Ecto neural progenitor cell (in vitro differentiated cells): ENCODE measurements around the gene TARS2.

Experiments
- DNase-seq: peaks from one replicate; pipeline ENCODE4 v3.0.0-alpha.2; 2018; ENCODE audit warnings: low spot score

The TARS2 gene, protein sequence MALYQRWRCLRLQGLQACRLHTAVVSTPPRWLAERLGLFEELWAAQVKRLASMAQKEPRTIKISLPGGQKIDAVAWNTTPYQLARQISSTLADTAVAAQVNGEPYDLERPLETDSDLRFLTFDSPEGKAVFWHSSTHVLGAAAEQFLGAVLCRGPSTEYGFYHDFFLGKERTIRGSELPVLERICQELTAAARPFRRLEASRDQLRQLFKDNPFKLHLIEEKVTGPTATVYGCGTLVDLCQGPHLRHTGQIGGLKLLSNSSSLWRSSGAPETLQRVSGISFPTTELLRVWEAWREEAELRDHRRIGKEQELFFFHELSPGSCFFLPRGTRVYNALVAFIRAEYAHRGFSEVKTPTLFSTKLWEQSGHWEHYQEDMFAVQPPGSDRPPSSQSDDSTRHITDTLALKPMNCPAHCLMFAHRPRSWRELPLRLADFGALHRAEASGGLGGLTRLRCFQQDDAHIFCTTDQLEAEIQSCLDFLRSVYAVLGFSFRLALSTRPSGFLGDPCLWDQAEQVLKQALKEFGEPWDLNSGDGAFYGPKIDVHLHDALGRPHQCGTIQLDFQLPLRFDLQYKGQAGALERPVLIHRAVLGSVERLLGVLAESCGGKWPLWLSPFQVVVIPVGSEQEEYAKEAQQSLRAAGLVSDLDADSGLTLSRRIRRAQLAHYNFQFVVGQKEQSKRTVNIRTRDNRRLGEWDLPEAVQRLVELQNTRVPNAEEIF

DNA sequence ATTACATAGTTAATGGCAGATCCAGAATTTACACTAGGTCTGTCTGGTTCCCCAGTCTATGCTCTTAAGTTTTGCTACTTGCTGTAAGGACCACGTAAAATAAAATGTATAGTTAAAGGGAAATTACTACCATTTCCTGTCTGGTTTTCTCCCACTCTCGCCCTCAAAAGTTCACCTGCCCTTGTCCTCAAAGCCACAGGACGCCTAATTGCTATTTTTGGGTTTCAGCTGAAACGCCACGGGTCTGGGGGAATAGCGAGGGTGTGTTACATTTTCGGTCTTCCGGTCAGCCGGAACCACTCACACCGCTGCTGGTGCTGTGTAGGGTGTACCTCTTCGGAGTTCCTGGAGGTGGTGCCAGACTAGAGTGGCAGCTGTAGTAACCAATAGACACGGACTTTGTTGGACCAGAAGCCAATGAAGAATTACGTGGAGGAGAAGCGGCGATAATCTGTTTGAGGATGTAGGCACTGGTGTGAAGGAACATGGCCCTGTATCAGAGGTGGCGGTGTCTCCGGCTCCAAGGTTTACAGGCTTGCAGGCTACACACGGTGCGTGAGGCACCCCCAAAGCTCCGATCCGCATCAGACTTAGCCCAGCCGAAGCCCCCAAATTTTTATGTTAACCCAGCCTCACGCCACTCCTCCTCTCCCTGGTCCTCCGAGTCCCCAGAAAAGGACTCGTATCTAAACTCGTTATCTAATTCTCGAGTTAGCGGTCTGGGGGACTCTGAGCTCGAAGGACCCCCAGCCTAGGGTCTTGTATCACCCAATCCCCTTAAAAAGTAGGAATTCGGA lies at the start of gene TARS2:
Gene TARS2, plus strand, starts transcription at position 454 of the 797 bp plus-strand sequence. Its CDS starts 32 bp downstream, at position 486.
- peak; percentile 93 for DNase-seq

DNA sequence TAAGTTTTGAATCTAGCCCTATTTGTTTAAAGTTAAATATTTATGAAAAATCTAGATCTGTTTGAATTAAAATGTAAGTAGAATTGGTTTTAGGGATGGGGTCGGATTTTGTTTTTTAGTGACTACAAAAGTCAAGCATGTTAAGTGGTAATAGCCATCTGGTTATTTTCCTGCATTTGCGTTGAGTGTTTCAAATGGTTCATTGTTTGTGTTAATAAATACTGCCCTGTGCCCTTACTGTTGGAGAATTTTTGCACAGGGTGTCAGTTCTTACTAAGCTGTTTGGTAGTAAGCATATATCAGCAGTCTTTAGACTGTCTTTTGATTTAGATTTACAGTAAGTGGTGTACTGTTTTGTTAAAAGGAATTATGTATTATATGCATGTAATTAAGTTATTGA lies 46.1 kb upstream of the TARS2 start:
- DNase-seq: no peak

DNA sequence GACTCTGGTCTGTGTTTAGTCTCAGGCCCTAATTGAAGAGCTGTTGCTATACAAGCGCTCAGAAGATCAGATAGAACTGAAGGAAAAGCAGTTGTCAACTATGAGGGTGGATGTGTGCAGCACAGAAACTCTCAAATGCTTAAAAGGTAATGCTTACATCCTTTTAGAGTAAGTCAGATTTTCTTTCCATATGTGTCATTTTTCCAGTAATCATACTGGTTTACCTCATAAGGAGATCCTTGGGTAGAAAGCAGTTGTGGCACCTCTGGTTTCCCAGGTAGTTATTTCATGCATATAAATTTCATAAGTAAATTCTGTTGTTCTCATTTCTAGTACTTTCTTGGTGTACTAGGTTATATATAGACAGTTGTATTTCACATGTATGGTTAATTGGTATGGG lies 43.0 kb upstream of the TARS2 start:
- DNase-seq: no peak

DNA sequence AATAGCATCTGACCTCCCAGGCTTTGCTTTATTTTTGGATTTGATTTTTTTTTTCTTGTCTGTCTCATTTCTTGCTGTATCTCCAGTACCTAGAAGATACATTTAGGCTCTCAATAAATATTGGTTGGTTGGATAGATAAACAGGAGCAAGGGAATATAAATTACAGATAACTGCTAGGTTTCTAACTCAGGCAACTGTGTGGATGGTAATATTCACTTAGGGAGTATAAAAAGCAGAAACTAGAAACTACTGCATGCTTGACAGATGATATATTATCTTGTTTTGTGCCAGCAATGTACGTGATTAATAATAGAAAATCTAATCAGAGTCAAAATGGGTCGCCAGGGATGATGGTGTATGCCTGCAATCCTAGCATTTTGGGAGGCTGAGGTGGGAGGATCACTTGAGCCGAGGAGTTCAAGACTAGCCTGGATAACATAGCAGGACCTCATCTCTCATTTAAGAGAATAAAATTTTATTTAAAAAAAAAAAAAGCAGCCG lies 31.0 kb upstream of the TARS2 start:
- DNase-seq: no peak

DNA sequence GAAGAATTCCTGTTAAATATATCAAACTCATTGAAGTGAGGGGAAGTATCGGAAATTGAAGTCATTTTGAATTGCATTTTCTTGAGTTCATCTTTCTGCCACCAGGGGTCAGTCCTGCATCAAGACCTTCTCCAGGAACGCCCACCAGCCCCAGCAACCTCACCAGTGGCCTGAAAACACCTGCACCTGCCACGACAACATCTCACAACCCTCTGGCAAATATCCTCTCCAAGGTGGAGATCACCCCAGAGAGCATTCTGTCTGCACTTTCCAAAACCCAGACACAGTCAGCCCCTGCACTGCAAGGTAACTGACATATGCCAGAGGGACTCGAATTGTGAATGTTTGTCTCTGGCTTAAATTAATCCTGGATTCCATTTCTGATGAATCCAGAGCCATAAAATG lies 22.8 kb upstream of the TARS2 start:
- DNase-seq: peak; percentile 55

DNA sequence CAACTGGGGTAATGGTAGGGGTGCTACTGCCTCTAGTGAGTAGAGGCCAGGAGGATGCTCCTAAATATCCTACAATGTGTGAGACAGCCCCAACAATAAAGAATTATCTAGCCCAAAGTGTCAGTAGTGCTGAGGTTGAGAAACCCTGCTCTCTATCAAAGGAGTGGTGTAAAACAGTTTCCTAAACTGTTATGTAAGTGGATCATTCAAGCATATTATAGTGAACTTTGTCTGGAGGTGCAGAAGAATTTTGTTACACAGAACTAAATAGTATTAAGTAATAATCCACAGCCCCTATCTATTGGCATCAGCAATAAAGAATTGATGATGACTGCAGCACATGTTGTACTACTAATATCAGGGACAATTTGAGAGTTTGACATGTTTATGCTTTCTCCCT lies 20.3 kb upstream of the TARS2 start:
- DNase-seq: no peak

DNA sequence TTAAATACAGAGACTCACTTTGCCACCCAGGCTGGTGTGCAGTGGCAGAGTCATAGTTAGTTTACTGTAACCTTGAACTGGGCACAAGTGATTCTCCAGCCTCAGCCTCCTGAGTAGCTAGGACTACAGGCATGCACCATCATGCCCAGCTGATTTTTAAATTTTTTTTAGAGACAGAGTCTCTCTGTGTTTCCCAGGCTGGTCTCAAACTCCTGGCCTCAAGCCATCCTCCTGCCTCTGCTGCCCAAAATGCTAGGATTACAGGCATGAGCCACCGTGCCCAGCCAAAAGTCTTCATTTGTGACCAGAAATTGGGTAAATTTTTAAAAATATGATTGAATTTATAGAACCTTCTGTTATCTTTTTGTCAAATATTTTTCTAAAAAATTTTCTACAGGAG lies 17.9 kb upstream of the TARS2 start:
- no peak for DNase-seq

DNA sequence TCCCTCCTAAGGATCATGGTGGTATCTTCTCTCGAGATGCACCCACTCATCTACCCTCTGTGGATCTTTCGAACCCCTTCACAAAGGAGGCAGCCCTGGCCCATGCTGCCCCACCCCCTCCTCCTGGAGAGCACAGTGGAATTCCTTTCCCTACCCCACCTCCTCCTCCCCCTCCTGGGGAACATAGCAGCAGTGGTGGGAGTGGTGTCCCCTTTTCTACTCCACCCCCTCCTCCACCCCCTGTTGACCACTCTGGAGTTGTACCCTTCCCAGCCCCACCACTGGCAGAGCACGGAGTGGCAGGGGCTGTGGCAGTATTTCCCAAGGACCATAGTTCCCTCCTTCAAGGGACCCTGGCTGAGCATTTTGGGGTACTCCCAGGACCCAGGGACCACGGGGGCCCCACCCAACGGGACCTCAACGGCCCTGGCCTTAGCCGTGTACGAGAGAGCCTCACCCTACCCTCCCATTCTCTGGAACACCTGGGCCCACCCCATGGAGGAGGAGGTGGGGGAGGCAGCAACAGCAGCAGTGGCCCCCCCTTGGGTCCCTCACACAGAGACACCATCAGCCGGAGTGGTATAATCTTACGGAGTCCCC lies 14.5 kb upstream of the TARS2 start:
- DNase-seq: no peak

DNA sequence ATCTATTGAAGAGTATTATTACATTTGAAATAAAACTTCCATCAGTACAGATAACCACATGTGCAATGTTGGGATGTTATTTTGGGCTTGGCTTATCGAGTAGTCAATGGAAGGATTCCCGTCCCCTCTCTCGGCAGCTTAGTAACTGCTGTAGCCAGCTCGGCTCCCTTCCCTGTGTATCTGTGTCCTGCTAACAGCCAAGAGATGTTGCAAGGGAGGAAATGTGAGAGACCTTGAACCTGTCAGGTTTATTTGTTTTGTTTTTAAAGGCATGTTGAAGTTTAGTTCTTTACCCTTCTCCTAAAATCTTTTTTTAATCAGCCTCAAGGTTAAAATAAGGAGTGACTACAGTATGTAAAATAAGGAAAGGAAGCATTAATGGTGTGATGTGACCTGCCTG lies 13.6 kb upstream of the TARS2 start:
- DNase-seq: no peak

DNA sequence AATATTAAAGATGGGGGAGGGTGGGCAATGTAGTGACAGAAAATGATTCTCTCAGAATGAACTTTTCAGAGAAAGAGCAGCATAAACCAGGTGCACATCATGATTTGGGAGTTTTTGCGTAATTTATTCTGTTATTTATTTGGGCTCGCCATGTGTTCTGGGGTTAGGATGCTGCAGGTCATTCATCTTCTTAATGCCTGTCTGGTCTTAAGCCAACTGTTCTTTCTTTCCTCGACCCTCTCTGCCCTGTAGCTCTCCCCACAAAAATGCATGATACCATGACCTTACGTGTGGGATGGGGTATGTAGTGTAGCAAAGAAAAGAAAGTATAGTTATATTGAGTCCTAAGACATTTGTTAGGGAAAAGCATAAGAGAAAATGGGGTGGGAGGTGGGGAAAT lies 12.3 kb upstream of the TARS2 start:
- DNase-seq: no peak

DNA sequence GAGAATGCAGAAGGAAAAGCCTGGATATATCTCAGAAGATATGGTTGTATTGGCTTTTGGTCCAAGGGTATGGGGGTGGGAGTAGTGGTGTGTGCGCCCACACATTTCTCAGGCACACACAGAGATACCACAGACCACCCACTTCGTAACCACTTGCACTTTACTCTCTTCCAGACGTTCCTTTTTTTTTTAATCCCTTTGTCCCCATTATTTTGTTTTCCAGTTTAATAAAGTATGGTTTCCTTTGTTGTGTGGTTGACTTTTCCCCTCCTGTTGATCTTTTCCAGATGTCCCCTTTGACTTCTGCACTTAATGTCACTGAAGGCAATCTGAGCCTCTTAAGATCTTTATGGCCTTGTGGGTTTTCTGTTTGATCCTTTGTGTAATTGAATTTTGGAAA lies 10.5 kb upstream of the TARS2 start:
- DNase-seq: no peak

DNA sequence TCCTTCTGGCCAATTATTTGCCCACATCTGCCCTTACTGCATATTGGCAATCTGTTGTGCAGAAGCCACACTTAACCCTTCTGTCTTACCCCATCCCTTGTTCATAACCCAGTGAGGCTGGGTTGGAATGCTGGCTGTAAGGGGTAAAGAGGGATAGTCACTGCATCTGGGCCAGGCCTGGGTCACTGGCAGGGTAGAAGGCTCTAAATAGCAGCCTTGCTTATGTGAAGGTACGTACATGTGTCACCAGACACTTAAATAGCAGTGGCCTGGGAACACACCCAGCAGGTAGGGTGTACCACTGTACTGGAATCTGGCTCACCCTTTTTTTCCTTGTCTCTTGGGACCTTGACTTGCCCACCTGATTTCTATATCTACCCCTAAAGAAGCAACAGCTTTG lies 9.9 kb upstream of the TARS2 start:
- no peak for DNase-seq

DNA sequence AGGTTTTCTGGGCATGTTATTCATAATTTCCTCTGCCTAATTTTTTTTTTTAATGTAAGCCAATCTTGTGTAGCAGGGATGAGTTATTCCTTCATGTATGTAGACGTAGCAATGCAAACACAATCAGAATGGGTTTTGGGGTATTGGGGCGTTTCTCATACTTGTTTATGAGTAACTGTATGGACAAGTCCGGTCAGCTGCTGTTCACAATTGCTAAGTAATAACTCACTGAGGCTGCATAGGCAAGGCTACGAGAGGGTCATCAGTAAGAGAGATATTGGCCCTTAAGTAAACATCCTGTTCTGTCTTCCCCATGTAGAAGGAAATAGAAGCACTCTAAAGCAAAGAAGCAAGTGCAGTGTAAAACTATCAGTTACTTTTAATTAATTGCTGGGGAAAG lies 9.5 kb upstream of the TARS2 start:
- DNase-seq: no peak

DNA sequence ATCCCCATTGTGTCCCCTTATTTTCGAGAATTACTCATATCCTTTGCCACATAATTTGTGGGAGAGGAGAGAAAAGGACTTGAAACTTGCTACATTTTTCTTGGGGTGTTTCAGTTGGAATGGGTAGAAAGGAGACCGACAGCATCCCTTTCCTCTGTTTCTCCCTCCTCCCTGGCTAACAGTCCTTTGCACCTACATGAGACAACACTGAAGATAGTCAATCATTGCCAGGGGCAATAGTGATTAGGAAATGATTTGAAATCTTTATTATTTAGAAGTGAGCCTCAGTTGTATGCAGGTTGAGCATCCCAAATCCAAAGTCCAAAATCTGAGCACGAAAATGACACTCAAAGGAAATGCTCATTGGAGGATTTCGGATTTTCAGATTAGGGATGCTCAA lies 7.8 kb upstream of the TARS2 start:
- DNase-seq: no peak

DNA sequence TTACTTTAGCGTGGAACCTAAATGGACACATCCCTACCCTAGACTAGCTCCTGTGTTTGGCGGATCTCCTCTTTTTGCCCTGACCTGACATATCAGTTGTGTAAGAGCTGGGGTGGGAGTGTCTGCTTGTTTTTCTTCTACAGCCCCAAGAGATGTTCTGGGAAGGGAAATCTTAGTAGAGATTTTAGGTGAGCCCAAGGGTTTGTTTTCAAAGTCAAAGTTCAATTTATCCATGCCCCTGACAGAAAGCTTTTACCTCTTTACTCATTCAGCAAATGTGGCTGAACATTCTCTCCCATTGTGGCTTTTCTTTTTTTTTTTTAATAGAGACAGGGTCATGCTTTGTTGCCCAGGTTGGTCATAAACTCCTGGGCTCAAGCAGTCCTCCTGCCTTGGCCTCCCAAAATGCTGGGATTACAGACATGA lies 7.3 kb upstream of the TARS2 start:
- no peak for DNase-seq

DNA sequence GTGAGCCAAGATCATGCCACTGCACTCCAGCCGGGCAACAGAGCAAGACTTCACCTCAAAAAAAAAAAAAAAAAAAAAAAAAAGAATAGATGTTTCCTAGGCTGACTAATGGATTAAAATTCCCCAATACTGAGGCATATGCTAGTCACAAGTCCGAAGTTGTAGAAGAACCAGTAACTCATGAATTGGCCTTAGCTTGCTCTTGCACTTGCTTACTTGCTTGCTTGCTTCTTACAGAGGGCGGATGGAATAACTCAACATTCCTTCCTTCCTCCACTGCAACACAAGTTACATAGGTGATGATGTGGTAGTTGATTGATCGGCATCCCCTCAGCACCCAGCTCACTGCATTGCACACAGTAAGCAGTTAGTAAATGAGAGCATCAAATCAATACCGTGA lies 2.8 kb upstream of the TARS2 start:
- no peak for DNase-seq

DNA sequence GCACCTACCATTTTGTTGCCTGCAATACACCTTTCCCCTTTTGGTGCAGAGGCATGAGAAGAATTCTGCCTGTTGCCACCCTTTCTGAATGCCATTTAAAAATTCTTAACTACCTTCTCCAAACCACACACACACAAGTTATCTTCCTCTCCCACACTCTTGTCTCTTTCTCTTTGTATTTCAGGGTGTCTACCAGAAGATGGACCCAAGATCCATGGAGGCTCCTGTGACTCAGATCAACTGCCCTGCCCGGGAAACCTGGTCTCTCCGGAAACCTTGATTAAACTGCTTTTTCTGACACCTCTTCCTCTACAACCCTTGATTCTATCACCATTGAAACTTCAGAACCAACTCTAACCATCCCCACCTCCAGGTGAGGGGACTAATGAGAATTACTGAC lies 2.4 kb upstream of the TARS2 start:
- DNase-seq: no peak

DNA sequence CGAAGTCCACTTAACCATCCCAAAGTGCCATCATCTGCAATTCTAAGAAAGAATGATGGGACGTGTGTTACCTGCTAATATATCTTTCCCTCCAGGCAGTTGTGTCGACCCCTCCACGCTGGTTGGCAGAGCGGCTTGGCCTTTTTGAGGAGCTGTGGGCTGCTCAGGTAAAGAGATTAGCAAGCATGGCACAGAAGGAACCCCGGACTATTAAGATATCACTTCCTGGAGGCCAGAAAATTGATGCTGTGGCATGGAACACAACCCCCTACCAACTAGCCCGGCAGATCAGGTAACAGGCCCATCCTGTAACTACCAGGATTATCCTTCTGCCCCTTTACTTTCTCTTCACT lies 520 bp downstream of the TARS2 start:
- DNase-seq: no peak

DNA sequence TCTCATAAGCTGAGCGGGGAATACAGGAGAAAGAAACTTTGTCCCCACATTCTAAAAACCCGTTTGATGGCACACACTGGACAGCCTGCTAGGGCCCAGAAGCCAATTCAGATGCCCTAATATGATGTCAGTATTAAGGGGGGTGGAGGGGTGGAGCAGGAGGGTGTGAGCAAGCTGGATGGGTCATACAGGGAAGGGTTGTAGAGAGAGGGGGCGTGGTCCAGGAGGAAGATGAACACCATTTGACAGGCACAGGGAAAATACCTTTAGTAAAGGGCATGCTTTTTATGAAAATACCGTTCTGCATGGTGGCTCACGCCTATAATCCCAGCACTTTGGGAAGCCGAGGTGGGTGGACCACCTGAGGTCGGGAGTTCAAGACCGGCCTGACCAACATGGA lies 6.0 kb downstream of the TARS2 start:
- DNase-seq: no peak

DNA sequence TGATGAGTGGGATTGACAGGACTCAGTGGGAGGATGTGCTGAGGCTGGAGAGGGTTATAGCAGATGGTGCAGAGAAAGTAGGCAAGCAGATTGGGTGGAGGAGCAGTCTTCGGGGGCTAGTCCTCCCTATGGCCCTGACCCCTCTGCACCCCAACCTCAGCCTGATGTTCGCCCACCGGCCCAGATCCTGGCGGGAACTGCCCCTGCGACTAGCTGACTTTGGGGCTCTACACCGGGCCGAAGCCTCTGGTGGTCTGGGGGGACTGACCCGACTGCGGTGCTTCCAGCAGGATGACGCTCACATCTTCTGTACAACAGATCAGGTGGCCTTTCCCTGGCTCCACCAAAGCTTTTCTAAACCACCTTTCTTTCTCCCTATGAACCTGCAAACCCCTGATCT lies 11.1 kb downstream of the TARS2 start:
- DNase-seq: no peak

DNA sequence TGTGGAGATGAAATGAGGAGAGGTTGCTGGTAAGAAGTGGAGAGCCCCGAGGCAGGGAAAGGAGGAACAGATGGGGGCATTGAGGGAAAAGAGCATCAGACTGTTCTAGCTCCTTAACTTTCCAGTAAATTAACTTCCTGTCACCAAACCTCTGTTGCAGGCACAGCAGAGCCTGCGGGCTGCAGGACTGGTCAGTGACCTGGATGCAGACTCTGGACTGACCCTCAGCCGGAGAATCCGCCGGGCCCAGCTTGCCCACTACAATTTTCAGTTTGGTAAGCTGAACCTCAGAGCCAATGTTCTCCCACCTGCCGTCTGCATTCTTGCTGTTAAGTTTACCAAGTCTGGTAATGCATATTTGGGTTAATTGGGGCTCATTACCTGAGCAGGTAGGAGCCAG lies 18.2 kb downstream of the TARS2 start:
- DNase-seq: no peak
